GM18519 (cell line): ENCODE measurements around the gene NNAT.
"Not testable (repeated sequence)": the region's sequence is repeated elsewhere in the genome, so short reads cannot be mapped to it uniquely, and the experiment has no call there.

Experiments used
- ATAC-seq: cut with Tn5 transposase; IDR thresholded peaks from one replicate; pipeline ENCODE4 v1.9.1; 2021; ENCODE audit warnings: mild to moderate bottlenecking, moderate library complexity; ENCODE audit not compliant: unreplicated experiment, low FRiP score

NNAT gene, protein sequence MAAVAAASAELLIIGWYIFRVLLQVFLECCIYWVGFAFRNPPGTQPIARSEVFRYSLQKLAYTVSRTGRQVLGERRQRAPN

DNA sequence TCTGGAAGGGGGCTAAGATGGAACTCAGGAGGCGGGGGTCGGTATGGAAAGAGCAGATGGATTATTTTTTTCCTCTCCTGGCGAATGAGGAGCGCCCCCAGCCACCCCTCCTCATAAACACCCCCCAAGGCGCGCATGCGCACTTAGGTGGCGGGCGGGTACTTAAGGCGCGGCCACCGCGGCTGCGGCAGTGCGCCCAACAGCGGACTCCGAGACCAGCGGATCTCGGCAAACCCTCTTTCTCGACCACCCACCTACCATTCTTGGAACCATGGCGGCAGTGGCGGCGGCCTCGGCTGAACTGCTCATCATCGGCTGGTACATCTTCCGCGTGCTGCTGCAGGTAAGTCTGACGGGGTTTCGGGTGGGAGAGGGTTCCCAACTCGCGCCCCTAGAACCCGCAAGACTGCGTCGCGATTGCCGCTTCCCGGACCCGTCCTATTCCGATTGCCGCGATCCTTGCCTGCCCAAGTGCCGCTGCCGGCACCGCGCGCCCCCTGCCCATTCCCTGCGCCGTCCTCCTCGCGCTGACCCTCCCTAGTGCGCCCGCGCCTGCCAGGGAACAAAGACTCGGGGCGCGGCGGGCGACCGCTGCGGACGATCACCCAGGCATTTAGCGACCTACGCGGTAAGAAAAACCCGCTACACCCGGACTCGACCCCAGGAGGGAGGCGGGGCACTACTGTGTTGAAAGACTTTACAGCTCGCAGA is at the start of gene NNAT:
Gene NNAT (plus strand): TSS at position 190 of the 711 bp plus-strand sequence. CDS start 82 bp downstream, at position 272.
- ATAC-seq = no peak

DNA sequence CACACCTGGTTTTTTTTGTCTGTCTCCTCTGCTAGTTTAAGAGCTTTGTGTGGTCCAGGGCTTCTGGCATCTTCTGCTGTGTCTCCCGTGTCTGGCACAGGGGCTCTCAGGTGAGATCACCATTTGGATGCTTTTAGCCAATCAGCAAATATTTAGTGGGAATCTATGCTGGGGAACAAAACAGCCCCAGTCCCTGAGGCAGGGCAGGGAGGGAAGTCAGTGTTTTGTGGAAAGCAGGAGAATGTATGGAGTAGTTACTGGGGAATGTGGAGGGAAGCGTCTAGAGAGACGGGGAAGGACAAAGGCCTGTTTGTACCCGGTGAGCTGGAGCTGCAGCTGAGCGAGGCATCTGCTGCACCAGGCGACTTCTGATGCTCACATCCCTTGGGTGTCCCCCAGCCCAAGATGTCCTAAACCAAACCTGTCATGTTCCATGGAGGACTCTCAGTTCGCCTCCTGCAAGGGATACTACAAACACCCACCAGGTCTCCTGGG is 49.3 kb upstream of the NNAT start:
- ATAC-seq = no peak

DNA sequence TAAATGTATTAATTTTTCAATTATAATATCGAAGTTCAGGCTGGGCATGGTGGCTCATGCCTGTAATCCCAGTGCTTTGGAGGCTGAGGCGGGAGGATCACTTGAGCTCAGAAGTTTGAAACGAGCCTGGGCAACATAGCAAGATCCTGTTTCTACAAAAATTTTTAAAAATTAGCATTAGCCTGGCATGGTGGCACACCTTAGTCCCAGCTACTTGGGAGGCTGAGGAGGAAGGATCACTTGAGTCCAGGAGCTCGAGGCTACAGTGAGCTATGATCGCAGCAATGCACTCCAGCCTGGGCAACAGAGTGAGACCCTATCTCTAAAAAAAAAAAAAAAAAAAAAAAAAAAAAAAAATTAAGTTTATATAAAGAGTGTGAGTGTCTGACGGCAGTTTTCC is 48.6 kb upstream of the NNAT start:
- not testable (repeated sequence) for ATAC-seq

DNA sequence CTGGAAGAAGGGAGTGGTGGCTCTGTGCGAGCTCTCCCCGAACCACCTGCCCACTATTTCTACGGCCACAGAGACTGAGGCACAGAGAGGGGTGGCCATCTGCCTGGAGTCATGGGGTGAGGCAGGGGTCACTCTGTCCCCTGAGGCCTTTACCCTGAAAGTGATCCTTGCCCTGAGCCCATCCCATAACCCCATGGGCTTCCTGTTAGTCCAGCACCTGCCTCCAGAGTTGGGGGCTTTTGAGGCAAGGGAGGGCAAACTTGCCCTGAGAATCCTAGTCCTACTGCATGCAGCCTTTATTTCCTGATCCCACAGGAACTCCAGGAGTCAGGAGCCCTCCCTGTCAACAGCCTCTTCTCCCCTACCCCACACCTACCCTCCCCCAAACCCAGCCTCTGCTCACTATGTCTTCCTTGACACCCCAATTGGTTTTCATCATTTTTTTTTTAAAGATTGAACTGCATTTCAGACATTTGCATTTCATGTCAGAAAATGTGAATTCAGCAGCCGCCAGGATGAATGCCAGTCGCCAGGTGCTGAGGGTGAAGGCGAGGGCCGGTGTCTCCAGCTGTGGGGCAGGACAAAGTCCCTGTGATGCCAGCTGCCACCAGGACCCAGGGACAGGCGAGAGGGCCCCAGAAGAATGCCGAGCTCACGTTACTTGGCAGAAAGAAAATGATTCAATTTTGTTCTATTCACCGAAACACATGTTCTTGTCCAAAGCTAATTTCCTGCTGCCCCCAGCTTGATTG is 47.6 kb upstream of the NNAT start:
- no peak for ATAC-seq

DNA sequence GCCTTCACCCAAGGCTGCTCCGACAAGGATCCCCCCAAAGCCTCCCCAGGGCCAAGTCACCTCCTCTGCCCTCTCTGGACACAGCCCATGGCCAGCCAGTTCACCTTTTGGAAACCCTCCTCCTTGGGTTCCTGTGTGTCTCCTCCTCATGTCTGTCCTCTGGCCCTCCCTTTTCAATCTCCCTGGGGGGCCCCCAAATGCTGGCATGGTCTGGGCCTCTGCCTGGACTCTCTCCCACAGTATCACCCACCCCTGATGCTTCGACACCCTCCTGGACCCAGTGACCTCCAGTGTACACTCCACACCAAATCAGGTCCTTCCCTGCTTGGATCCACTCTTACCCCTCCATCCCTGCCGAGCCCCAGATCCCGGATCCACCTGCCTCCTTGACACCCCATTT is 46.7 kb upstream of the NNAT start:
- no peak for ATAC-seq

DNA sequence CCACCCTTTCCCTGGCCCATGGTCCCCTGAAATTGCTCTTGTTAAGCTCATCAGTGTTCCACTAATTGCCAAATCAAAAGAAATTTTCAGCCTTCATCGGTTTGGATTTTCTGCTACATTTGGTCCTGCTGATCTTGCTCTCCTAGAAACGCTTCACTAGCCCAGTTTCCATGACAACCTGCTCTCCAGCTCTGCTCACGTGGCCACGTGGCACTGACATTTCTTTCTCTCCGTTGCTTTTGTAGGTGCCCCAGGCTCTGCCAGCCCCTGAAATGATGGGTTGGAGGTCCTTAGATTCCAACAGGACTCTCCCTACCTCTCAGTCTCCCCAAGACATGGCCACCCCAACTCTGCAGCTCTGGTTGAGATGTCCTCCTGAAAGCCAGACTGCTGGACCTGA is 45.8 kb upstream of the NNAT start:
- no peak for ATAC-seq

DNA sequence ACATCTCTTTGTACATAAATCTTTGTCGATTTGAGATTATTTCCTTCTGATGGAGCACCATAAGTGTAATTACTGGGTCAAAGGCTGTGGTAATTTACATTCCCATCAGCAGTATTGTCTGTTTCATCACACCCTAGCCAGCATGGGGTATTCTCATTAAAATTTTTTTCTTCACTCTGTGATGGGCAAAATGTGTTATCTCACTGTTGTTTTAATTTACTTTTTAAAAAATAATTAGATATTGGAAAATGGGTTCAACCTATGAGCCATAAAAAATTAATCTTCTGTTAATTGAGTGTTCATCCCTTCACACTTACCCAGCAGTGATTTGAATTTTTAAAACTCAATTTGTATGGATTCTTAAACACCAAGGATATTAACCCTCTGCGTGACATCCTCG is 44.0 kb upstream of the NNAT start:
- ATAC-seq = no peak

DNA sequence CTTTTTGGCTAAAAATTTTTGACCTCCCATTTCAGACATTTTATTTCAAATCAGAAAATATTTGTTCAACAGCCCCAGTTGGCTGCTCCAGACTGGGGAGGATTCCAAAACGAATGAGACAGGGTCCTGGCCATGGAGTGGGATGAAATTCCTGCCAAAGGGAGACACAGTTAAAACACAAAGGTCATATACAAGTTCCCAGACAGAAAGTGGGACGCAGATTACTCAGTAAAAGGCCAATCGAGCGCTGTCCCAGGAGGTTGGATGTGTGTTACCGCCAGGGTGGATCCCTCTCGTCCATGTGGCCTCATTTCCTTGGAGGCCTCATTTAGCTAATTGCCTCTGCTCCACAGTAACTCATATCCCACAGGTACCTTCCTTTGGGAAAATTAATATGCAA is 41.8 kb upstream of the NNAT start:
- no peak for ATAC-seq

DNA sequence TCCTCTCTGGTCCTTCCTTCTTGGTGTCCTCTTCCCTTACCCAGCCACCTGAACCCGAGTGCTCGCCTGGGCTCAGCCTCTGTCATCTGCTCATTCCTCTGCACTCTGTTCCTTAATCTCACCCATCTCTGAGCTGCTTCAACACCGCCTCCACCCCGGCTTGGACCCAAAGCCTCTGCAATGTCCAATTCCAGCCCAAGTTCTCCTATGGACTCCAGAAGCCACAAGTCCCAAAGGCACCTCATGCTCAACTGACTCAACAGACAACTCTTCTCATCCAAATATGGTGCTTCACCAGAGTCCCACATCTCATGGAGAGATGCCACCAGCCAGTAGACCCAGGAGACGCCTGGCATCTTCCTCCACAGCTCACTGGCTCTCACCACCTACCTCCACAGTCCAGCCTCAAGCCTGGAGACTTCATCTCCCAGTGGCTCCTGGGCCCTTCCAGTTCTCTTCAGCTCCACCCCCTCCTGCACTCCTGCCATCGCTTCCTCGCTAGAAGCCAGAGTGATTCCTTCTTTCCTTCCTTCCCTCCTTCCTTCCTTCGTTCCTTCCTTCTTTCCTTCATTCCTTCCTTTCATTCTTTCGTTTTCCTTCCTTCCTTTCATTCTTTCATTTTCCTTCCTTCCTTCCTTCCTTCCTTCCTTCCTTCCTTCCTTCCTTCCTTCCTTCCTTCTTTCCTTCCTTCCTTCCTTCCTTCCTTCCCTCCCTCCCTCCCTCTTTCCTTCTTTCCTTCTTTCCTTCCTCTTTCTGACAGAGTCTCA is 40.9 kb upstream of the NNAT start:
- no peak for ATAC-seq

DNA sequence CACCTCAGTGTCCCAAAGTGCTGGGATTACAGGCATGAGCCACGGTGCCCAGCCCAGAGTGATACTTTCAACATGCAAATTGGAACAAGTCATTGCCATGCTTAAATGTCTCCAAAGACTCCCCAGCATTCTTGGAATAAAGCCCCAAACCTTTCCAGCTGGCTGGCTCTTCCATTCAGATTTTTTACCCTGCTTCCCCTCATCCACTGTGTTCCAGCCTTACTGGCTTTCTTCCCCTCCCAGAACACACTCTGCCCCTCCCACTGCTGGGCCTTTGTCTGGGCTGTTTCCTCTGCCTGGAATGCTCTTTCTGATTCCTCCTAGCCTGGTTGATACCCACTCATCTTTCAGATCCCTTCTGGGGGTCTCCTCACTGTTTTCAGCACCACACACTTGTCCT is 40.1 kb upstream of the NNAT start:
- ATAC-seq = no peak

DNA sequence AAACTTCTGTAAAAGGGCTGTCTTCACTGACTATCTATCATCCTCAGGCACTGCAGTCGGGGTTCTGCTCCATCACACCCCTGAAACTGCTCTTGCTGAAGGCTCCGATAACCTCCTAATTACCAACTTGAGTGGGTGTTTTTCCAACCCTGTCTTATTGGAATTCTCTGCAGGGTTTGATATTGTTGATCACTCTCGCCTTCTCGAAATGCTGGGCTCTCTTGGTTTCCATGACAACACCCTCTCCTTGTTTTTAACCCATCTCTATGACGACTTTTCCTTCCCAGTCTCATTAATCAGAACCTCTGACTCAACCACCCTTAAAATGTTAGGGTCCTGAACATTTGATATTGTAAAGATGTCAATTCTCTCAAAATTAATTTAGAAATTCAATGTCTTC is 39.4 kb upstream of the NNAT start:
- ATAC-seq = no peak

DNA sequence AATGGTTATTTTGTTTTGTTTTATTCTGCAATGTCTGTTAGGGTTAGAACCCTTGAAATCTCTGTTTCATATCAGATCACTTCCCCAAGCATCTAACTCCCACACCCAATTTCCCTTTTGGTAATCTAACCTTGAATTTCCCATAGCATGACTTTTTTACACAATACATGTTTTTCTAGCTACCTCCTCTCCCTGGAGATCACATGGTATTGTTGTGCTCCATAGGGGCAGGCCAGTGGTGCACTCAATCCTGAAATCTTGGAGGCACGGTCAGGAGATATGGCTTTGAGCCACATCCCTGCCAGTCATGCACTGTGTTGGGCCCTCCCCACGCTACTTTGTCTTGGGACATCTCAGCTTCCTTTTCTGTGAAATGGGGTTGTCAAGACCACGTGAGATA is 36.7 kb upstream of the NNAT start:
- no peak for ATAC-seq

DNA sequence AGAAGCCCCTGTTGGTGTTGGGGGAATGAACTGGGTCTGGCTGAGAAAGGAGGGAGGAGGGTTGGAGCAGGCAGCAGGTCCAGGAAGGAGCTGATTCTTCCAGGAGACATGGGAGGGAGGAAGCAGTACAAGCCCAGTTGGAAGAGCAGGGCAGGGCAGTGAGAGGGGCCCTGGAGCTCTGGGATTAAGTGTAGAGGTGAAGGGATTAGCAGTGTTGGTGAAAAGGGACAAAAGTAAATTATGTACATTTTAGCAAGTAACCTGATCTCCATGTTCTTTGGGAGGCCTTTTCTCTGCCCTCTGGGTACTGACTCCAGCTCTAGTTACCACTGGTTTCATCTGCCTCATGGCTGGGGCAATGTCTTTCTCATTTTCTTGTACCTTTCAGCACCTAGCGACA is 34.8 kb upstream of the NNAT start:
- ATAC-seq = not testable (repeated sequence)

DNA sequence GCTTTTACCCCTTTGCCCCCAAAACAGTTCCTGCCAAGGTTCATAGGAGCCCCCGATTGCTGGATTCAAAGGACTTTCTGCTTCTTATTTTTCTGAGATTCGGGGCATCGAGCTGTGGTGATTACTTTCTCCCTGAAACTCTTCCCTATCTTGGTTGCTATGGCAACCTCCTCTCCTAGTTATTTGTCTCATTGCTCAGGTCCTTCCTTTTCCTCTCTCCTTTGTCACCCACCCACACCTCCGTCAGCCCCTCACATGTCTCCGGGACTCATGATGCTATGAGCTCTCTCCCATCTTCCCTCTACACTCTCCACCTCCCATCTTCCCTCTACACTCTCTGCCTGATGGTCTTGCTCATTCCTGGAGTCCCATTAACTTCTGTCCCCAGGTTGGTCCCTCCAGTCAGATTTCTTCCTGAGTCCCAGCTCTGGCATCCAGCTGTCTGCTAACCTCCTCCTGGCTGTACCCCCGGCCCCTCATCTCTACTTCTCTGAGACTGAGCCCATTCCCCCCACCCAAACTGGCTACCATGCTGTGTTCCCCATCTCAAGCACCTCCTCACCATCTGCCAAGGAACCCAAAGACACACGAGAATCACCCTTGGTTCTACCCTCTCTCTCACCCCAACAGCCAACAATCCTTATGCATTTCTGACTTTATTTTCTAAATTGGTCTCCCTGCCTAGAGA is 30.2 kb upstream of the NNAT start:
- no peak for ATAC-seq

DNA sequence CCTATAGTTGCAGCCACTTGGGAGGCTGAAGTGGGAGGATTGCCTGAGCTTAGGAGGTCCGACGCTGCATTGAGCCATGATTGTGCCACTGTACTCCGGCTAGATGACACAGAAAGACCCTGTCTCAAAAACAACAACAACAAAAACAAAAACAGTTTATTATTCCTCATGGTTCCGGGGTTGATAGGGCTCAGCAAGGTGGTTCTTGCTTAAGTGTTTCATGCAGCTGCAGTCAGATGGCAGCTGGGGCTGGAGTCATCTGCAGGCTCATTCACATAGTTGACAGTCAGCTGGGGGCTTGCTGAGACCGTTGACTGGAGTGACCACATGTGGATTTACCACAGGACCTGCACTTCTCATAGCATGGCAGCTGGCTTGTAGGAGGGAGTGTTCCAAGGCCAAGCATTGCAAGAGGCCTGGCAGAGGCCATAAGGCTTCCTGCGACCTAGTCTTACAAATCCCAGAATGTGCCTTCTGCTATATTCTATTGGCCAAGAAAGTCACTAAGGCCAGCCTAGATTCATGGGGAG is 28.9 kb upstream of the NNAT start:
- no peak for ATAC-seq

DNA sequence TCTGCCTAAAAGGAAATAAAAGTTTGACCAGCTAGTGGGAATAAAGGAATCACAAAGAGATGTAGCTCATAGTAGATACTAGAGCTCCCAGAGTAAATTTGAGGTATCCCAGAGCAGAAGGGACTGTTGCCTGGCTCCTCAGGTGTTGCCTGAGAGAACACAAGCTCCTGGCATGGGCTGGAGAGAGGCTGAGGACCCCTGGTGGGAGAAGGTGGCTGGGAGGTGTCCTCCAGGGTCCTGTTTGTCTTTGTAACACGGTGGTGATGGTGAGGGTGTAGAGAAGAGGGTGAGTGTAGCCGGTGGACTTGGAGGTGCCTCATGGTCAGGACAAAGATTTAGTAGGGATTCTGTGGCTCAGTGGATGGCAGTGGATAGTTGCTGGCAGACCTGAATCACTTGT is 28.1 kb upstream of the NNAT start:
- ATAC-seq = no peak

DNA sequence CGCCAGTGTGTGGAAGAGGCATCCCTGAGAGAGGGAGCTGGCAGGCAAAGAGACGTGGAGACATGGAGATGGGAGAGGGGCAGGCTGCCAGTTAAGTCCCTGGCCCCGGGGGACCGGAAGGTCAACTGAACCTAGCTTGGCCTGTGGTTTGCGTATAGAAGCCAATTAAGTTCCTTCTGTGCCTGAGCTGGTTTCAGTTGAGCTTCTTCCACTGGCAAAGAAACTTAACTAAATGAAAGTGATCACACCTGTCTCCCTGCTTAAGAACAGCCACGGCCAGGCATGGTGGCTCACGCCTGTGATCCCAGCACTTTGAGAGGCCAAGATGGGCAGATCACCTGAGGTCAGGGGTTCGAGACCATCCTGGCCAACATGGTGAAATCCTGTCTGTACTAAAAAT is 26.7 kb upstream of the NNAT start:
- no peak for ATAC-seq

DNA sequence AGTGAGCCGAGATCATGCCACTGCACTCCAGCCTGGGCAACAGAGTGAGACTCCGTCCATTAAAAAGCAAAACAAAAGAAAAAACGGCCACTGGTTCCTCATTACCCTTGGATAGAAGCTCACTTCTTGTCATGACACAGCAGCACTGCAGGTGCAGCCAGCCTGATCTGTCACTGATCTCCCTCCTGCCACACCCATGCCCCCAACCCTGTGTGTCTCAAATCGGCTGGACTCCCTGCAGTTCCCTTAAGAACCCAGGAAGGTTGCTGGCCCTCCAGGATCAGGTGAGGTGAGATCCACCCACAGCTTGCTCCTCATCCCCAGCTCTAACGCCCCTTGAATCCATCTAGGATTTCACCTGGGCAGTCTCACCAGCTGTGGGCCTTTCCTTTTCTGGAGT is 26.3 kb upstream of the NNAT start:
- ATAC-seq = no peak

DNA sequence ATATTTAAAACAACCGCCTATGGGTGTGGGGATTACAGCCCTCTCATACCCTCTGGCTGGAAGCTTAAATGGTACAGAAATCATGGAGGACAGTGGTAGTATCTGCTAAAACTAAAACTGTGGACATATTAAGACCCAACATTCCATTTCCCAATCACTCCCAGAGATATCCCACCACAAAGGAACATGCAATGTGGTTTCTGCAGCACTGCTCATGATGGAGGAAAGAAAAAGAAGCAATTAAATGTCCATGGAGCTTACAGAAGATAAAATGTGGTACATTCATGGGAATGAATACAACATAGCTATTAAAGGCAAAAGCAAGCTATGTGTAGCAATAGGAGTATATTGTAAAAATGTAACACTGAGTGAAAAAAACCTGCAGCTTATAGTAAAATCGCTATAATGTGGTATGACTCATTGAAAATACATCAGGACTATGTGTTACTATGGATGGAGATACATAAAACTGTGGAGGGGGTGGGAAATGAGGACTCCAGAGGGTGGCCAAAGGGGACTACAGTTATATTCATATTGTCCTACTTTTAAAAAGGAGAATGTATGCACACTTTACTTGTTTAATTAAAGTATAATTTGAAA is 22.9 kb upstream of the NNAT start:
- no peak for ATAC-seq

DNA sequence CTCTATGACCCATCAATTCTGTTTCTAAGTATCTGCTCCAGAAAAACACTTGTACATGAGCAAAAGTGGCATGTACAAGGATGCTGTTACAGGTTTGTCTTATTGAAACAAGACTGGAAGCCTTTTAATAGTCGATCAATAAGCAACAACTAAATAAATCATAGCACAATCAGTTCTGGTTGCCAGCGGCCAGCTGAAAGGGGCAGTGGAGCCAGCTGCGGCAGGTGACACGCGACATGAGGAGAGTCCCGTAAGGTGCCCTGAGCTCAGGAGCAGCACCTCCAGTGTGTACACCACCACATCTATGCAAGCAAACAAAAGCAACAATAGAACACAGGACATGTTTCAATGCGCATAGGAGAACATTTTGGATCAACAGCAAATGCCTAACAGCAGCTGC is 20.7 kb upstream of the NNAT start:
- no peak for ATAC-seq
